HG02798 (cell line): ENCODE data around the gene XPC.

Experiments used
- ATAC-seq: cut with Tn5 transposase; IDR thresholded peaks from one replicate; pipeline ENCODE4 v1.9.1; 2021; ENCODE audit warnings: mild to moderate bottlenecking; ENCODE audit not compliant: unreplicated experiment, poor library complexity

The XPC gene

DNA sequence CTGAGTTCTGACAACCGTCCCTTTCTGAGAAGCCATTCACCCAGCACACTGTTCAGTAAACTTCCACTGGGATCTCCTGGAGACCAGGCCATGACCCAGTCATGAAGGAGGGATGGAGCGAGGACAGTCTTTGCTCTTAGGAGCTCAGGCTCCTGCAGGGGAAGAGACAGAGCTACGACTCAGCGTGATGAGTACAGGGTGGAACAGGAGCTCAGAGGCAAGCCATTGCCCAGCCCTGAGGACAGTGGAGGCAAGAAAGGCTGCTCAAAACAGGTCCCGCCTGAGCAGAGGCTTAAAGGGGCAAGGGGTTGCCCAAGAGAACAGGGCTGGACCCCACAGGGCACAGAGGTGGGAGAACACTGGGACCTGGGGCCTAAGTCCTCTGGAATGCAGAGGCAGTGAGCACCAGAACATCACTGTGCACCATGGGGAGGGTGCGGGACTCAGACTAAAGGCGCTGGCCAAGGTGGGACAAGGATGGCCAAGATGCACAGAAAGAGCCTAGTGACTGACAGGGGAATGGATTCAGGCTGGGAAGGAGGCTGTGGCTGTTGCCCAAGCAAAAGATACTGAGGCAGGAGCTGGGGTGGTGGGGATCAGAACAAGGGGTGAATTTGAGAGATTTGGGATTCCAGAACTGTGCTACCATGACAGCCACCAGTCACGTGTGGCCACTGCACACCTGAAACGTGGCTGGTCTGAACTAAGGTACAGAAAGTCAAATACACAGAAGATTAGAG, 27.7 kb downstream of the XPC start:
- no peak for ATAC-seq

GRCh38 chr3:14150078-14150477, 28.3 kb downstream of the XPC start:
- no peak for ATAC-seq

GRCh38 chr3:14148041-14148985, 30.1 kb downstream of the XPC start:
- no peak for ATAC-seq

- ATAC-seq: no peak
These were observed 30.8 kb downstream of the XPC start for GRCh38 chr3:14147617-14148016.

DNA sequence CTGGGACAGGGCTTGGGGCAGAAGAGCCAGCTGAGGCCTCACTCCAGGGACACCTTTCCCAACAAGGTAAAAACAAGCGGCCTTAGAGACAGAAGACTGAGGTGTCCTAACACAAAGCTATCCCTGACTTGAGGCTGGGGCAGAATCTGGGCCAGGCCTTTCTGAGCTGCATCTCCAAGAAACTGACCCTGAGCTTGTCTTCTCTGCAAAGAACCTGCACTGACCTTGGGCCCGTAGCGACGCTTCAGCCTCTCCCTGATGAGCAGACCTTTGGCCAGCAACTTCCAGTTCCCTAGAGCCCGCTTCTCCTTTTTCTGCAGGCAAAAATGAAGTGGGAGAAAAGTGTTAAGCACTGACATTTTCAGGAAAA, 31.4 kb downstream of the XPC start:
- no peak for ATAC-seq

DNA sequence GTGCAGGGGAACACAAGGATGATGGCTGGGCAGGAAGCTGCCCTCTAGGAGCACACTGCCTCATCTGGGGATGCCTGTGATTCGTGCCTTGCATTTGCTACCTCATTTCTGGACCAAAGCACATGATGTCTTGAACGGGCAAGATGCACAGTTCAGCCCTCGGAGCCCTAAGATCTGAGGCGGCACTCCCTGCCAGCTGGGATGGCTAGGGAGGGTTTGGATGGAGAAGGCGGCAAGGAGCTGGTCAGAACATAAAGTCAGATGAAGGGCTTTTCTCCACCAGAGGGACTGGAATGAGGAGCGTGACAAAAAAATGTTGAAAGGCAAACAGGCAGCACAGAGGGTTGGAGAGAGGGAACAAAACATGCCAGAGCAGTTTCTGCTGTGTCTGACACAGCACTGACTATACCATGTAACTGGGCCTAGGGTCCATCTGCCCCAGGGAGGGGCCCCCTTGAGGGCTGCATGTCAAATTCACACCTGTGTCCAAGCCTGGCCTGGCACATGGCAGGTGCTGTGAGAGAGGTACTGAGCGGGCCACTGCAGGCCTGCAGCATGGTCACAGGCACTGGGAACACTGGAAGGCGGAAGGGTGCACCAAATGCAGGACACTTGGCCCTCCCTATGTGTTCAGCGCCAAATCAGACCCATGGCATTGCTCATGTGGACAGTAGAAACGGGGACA, 31.9 kb downstream of the XPC start:
- ATAC-seq: no peak

DNA sequence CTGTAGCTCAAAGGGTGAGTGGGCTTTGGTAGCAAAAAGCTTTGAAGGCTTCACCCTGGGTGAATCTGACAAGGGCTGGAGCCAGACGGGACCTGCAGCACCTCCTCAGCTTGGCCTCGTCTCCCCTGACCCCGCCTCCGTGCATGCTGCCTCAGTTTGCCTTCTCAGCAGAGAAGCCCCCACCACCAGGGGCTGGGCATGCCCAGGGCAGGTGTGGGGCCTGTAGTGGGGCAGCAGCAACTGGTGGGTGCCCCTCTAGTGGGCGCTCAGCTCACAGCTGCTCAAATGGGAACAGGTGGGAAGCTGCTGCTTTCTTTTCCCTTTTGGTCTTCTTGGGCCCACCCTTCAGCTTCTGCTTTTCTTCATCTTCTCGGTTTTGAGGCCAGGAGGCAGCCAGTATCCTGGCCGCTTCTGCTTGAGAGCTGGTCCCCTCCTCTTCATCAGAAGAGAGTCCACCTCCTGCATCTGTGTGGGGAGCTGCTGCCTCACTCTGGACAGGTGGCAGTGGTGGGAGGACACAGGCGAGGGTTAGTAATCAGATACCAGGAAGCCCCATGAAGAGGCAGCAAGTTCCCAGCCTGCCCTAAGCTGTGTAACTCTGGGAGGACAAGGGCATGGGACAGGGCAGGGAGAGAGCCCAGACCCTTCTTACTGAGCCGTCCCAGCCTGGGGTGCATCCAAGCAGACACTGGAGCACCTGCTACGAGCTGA, 32.6 kb downstream of the XPC start:
- no peak for ATAC-seq

DNA sequence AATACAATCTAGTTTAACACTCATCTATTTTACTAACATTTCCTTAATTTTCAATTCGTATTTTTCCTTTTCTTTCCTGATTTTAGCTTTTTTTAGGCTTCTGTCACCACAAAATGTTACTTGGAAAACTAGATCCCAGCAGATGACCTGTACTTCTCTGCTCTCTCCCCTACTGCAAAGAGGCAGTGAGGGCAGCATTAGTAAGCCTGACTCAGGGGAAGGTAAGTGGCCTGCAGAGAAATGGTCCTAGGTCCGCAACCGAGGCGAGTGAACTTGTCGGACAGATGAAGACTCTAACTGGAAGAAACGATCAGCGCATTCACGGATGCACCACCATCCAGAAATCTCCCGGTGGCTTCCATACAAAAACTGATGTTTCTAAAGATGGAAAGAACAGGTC, 33.2 kb downstream of the XPC start:
- no peak for ATAC-seq

GRCh38 chr3:14144423-14145075, 33.9 kb downstream of the XPC start:
- ATAC-seq: peak; percentile 95

DNA sequence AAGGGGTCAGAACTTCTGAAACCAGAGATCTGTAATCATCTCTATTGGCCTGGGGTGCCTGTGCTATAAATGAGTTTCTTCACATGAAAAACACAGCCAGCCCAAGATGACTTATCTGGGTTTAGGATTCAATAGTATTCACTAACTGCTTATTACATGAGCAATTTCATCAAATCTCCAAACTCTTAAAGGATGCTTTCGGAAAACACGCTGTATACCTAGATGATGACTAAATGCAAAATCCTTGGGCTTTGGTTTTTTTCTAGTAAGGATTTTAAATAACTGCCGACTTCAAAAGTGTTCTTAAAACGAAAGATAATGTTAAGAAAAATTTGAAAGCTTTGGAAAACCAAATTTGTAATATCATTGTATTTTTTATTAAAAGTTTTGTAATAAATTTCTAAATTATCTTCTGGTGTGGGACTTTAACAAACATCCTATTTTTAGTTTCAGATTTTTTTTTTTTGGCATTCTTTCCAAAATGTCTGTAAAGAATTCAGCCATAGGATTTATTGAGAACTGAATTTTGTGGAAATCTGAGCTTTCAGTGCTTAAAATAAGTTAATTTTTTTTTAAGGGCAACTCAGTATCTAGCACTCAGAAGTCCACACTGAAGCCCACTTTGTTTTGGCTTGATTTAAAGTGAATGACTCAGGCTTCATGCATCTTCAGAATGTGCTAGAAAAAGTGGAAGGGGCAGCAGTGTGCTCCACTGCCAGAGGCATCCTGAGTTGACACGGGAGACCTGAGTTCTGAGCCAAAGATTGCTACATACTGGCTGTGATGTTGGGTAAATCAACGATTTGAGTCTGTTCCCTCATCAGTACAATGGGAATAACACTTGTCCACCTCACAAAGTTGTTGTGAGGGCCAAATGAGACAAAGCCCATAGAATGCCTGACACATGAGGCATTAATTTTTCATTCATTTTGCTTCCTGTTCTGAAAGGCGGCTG, 34.9 kb downstream of the XPC start:
- no peak for ATAC-seq

DNA sequence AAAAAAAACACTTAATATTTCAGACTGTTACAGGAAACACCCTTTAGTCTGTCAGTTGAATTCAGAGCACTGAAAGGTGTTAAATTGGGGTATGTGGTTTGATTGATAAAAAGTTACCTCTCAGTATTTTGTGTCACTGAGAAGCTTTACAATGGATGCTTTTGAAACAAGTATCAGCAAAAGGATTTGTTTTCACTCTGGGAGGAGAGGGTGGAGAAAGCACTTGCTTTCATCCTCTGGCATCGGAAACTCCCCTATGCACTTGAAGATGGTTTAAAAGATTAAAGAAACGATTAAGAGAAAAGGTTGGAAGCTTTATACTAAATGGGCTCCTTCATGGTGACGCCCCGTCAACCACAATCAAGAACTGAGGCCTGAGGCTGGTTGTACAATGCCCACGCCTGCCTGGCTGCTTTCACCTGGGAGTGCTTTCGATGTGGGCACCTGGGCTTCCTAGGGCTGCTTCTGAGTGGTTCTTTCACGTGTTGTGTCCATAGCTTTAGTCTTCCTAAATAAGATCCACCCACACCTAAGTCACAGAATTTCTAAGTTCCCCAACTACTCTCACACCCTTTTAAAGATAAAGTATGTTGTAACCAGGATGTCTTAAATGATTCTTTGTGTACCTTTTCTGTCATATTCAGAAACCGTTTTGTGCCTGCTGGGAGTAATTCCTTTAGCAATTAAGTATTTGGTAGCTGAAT, 35.7 kb downstream of the XPC start:
- no peak for ATAC-seq

DNA sequence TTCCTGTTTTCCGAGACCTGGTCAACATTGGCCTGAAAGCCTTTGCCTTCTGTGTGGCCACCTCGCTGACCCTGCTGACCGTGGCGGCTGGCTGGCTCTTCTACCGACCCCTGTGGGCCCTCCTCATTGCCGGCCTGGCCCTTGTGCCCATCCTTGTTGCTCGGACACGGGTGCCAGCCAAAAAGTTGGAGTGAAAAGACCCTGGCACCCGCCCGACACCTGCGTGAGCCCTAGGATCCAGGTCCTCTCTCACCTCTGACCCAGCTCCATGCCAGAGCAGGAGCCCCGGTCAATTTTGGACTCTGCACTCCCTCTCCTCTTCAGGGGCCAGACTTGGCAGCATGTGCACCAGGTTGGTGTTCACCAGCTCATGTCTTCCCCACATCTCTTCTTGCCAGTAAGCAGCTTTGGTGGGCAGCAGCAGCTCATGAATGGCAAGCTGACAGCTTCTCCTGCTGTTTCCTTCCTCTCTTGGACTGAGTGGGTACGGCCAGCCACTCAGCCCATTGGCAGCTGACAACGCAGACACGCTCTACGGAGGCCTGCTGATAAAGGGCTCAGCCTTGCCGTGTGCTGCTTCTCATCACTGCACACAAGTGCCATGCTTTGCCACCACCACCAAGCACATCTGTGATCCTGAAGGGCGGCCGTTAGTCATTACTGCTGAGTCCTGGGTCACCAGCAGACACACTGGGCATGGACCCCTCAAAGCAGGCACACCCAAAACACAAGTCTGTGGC, 36.6 kb downstream of the XPC start:
- no peak for ATAC-seq

GRCh38 chr3:14141144-14141543, 37.3 kb downstream of the XPC start:
- no peak for ATAC-seq

GRCh38 chr3:14140668-14141067, 37.7 kb downstream of the XPC start:
- ATAC-seq: no peak

DNA sequence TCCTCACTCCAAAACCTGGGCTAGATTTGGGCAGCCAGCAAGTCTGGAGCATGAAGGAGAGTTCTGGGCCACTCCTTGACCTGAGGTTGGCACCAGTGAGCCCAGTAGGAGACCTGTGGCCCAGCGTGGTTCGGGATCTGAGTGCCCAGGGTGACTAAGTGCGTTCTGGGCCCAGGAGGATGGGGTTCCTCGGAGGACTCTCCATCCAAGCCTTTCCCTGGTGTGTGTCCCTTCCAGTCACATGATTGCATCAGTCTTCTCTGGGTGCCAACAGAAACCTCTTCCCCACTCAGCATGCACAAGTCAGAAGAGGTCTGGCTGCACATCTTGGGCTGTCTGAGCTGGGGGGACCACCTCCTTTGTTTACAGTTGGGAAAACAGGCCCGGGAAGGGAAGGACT, 38.6 kb downstream of the XPC start:
- no peak for ATAC-seq

- no peak for ATAC-seq
These were observed 39.3 kb downstream of the XPC start for GRCh38 chr3:14138878-14139655.
